ENCODE data around the gene MED6.
A peak's percentile ranks its signal among the peaks of the same experiment; 100 is the strongest.

The MED6 gene

GRCh38 chr14:70600382-70601157 is at the start of gene MED6:
MED6 (minus strand) TSS chr14:70600655; CDS start chr14:70600637, 18 bp downstream.
- H3K9me3 Mint-ChIP-seq, result no peaks in the 10 kb centered on the region
- peak within 1 kb of the TSS; percentile 100 for H3K4me3 Mint-ChIP-seq
- peaks cover 2% of the 10 kb centered on the region for H3K27me3 Mint-ChIP-seq
- H3K27ac Mint-ChIP-seq, result peak within 1 kb of the TSS; percentile 99
- H3K36me3 Mint-ChIP-seq, result peaks cover 2% of the 10 kb centered on the region
- peaks cover 34% of the 10 kb centered on the region for H3K4me1 Mint-ChIP-seq

GRCh38 chr14:70649803-70650202 is 49.3 kb upstream of the MED6 start:
- peaks cover 93% of the 10 kb centered on the region for H3K4me1 Mint-ChIP-seq
- no peaks in the 10 kb centered on the region for H3K27me3 Mint-ChIP-seq
- H3K36me3 Mint-ChIP-seq, result peaks cover 3% of the 10 kb centered on the region
- no peaks in the 10 kb centered on the region for H3K9me3 Mint-ChIP-seq
- H3K4me3 Mint-ChIP-seq, result no peak overlapping the region
- H3K27ac Mint-ChIP-seq, result peak overlapping the region; percentile 63

GRCh38 chr14:70648346-70648745 is 47.9 kb upstream of the MED6 start:
- Mint-ChIP-seq H3K27ac (peak overlapping the region; percentile 78), H3K4me1 (peaks cover 93% of the 10 kb centered on the region), H3K27me3 (no peaks in the 10 kb centered on the region), H3K36me3 (peaks cover 3% of the 10 kb centered on the region), H3K4me3 (no peak overlapping the region), H3K9me3 (no peaks in the 10 kb centered on the region)

- Mint-ChIP-seq H3K4me1 (peaks cover 84% of the 10 kb centered on the region), H3K36me3 (peaks cover 3% of the 10 kb centered on the region), H3K27ac (peak overlapping the region; percentile 37), H3K4me3 (peak overlapping the region; percentile 12), H3K27me3 (no peaks in the 10 kb centered on the region), H3K9me3 (no peaks in the 10 kb centered on the region)
These were observed 46.2 kb upstream of the MED6 start for GRCh38 chr14:70646705-70647104.

GRCh38 chr14:70645892-70646291 is 45.4 kb upstream of the MED6 start:
- peak overlapping the region; percentile 37 for H3K27ac Mint-ChIP-seq
- H3K36me3 Mint-ChIP-seq, result peaks cover 1% of the 10 kb centered on the region
- H3K27me3 Mint-ChIP-seq, result no peaks in the 10 kb centered on the region
- H3K4me3 Mint-ChIP-seq, result peak overlapping the region; percentile 53
- peaks cover 80% of the 10 kb centered on the region for H3K4me1 Mint-ChIP-seq
- H3K9me3 Mint-ChIP-seq, result no peaks in the 10 kb centered on the region

- H3K36me3 Mint-ChIP-seq, result no peaks in the 10 kb centered on the region
These were observed 43.5 kb upstream of the MED6 start for GRCh38 chr14:70643967-70644366.

GRCh38 chr14:70642303-70643235 is 42.1 kb upstream of the MED6 start:
- peaks cover 64% of the 10 kb centered on the region for H3K4me1 Mint-ChIP-seq
- H3K27me3 Mint-ChIP-seq, result no peaks in the 10 kb centered on the region
- peak overlapping the region; percentile 97 for H3K27ac Mint-ChIP-seq
- H3K9me3 Mint-ChIP-seq, result no peaks in the 10 kb centered on the region
- peak overlapping the region; percentile 95 for H3K4me3 Mint-ChIP-seq
- no peaks in the 10 kb centered on the region for H3K36me3 Mint-ChIP-seq

More at GRCh38 chr14:70643967-70644366, 43.5 kb upstream of the MED6 start:
- Mint-ChIP-seq H3K9me3 (no peaks in the 10 kb centered on the region), H3K4me1 (peaks cover 74% of the 10 kb centered on the region), H3K4me3 (peak overlapping the region; percentile 95), H3K27me3 (no peaks in the 10 kb centered on the region), H3K27ac (peak overlapping the region; percentile 97)

GRCh38 chr14:70641548-70642302 is 41.3 kb upstream of the MED6 start, which contains the start of gene TTC9:
TTC9 (plus strand) TSS chr14:70641916; CDS start chr14:70642130, 214 bp downstream.
- Mint-ChIP-seq H3K27ac (peak within 1 kb of the TSS; percentile 97), H3K4me1 (peaks cover 58% of the 10 kb centered on the region), H3K36me3 (no peaks in the 10 kb centered on the region), H3K4me3 (peak within 1 kb of the TSS; percentile 95), H3K9me3 (no peaks in the 10 kb centered on the region), H3K27me3 (no peaks in the 10 kb centered on the region)

GRCh38 chr14:70640938-70641547 is 40.6 kb upstream of the MED6 start:
- Mint-ChIP-seq H3K4me1 (peaks cover 56% of the 10 kb centered on the region), H3K27ac (peak overlapping the region; percentile 91), H3K9me3 (no peaks in the 10 kb centered on the region), H3K36me3 (no peaks in the 10 kb centered on the region), H3K4me3 (peak overlapping the region; percentile 95), H3K27me3 (no peaks in the 10 kb centered on the region)

- no peaks in the 10 kb centered on the region for H3K9me3 Mint-ChIP-seq
- no peaks in the 10 kb centered on the region for H3K27me3 Mint-ChIP-seq
- no peak overlapping the region for H3K4me3 Mint-ChIP-seq
- peaks cover 34% of the 10 kb centered on the region for H3K4me1 Mint-ChIP-seq
- no peaks in the 10 kb centered on the region for H3K36me3 Mint-ChIP-seq
- no peak overlapping the region for H3K27ac Mint-ChIP-seq
These were observed 38.0 kb upstream of the MED6 start for GRCh38 chr14:70638416-70638815.

- no peaks in the 10 kb centered on the region for H3K27me3 Mint-ChIP-seq
- H3K9me3 Mint-ChIP-seq, result no peaks in the 10 kb centered on the region
- peak overlapping the region; percentile 6 for H3K27ac Mint-ChIP-seq
- H3K4me1 Mint-ChIP-seq, result peaks cover 24% of the 10 kb centered on the region
- H3K4me3 Mint-ChIP-seq, result no peak overlapping the region
- H3K36me3 Mint-ChIP-seq, result no peaks in the 10 kb centered on the region
These were observed 35.6 kb upstream of the MED6 start for GRCh38 chr14:70635971-70636595.

GRCh38 chr14:70631948-70632347 is 31.5 kb upstream of the MED6 start:
- H3K36me3 Mint-ChIP-seq, result peaks cover 5% of the 10 kb centered on the region
- H3K9me3 Mint-ChIP-seq, result no peaks in the 10 kb centered on the region
- no peak overlapping the region for H3K27ac Mint-ChIP-seq
- no peak overlapping the region for H3K4me3 Mint-ChIP-seq
- H3K4me1 Mint-ChIP-seq, result peaks cover 6% of the 10 kb centered on the region
- no peaks in the 10 kb centered on the region for H3K27me3 Mint-ChIP-seq

- Mint-ChIP-seq H3K9me3 (peaks cover 11% of the 10 kb centered on the region), H3K27me3 (no peaks in the 10 kb centered on the region), H3K36me3 (peaks cover 20% of the 10 kb centered on the region), H3K4me1 (peaks cover 6% of the 10 kb centered on the region), H3K4me3 (no peak overlapping the region), H3K27ac (no peak overlapping the region)
These were observed 24.5 kb upstream of the MED6 start for GRCh38 chr14:70624972-70625371.

- no peak overlapping the region for H3K27ac Mint-ChIP-seq
- no peak overlapping the region for H3K4me3 Mint-ChIP-seq
- H3K27me3 Mint-ChIP-seq, result no peaks in the 10 kb centered on the region
- peaks cover 11% of the 10 kb centered on the region for H3K9me3 Mint-ChIP-seq
- peaks cover 19% of the 10 kb centered on the region for H3K36me3 Mint-ChIP-seq
- H3K4me1 Mint-ChIP-seq, result peaks cover 6% of the 10 kb centered on the region
These were observed 21.8 kb upstream of the MED6 start for GRCh38 chr14:70622111-70622712.

Measured in activated naive CD4-positive, alpha-beta T cell treated with anti-CD3 and anti-CD28 coated beads, Interleukin-2, amount 50 U/mL, for 24 hours (primary cell).